22Rv1 (cell line): ENCODE results near the gene TAS2R60.

Source experiments
- ZFX ChIP-seq: fragments of 450-650 bp; IDR thresholded peaks from 2 replicates; pipeline ENCODE4 v1.6.1; 2017; ENCODE audit warnings: antibody characterized with exemption, borderline replicate concordance
- TF ChIP-seq, protein P1 (sequence below): fragments of 450-650 bp; IDR thresholded peaks from 2 replicates; pipeline ENCODE4 v1.5.1; 2017; ENCODE audit warnings: mild to moderate bottlenecking

DNA sequence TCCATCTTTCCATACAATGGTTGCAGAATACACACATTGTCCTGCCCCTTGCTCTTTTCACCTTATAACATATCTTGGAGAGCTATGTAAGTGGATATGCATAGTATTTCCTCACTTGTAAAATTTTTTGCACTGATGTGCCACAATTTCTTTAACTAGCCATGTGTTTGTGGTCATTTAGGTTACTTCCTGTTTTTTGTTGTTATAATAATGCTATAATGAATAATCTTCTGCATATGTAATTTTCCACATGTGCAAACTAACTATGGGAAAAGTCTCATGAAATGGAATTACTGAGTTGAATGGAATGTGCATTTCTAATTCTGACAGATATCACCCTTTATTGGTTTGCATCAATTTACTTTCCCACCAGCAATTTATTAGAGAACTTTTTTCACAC lies 37.2 kb downstream of the TAS2R60 start:
- TF ChIP-seq, protein P1, sequence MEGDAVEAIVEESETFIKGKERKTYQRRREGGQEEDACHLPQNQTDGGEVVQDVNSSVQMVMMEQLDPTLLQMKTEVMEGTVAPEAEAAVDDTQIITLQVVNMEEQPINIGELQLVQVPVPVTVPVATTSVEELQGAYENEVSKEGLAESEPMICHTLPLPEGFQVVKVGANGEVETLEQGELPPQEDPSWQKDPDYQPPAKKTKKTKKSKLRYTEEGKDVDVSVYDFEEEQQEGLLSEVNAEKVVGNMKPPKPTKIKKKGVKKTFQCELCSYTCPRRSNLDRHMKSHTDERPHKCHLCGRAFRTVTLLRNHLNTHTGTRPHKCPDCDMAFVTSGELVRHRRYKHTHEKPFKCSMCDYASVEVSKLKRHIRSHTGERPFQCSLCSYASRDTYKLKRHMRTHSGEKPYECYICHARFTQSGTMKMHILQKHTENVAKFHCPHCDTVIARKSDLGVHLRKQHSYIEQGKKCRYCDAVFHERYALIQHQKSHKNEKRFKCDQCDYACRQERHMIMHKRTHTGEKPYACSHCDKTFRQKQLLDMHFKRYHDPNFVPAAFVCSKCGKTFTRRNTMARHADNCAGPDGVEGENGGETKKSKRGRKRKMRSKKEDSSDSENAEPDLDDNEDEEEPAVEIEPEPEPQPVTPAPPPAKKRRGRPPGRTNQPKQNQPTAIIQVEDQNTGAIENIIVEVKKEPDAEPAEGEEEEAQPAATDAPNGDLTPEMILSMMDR, result no peak
- TF ChIP-seq ZFX, result no peak
